HG03521 (cell line): ENCODE data around the gene RGS11.
"Not testable (repeated sequence)": the region's sequence is repeated elsewhere in the genome, so short reads cannot be mapped to it uniquely, and the experiment has no call there.

Source experiments
- ATAC-seq: cut with Tn5 transposase; IDR thresholded peaks from one replicate; pipeline ENCODE4 v1.9.1; 2021; ENCODE audit warnings: mild to moderate bottlenecking, moderate library complexity; ENCODE audit not compliant: unreplicated experiment

Gene RGS11

GRCh38 chr16:234468-235305 is 41.1 kb downstream of the RGS11 start, which contains the start of gene FAM234A:
TSS of gene FAM234A (plus strand) at chr16:234821. CDS start at chr16:254414, 19,593 bp downstream.
- peak; percentile 77 for ATAC-seq

GRCh38 chr16:230949-231348 is 44.8 kb downstream of the RGS11 start:
- no peak for ATAC-seq

GRCh38 chr16:230351-230750 is 45.4 kb downstream of the RGS11 start:
- not testable (repeated sequence) for ATAC-seq

- ATAC-seq = no peak
Observed at GRCh38 chr16:229731-230281, 45.9 kb downstream of the RGS11 start.

GRCh38 chr16:228852-229730 is 46.7 kb downstream of the RGS11 start, which contains the start of gene LUC7L:
TSS of gene LUC7L (minus strand) at chr16:229449. CDS start at chr16:229339, 110 bp downstream.
- ATAC-seq = peak; percentile 87

- no peak for ATAC-seq
Observed at GRCh38 chr16:228151-228851, 47.4 kb downstream of the RGS11 start.

- no peak for ATAC-seq
Observed at GRCh38 chr16:220021-220420, 55.7 kb downstream of the RGS11 start.
